ENCODE results near the gene EGLN2. TPM values are rescaled to one million over a fixed set of nuclear protein-coding genes. Genes with fewer than 3 reads are reported as not detected.

EGLN2 gene
- total and polyA plus RNA-seq, 10 of the 15 experiments (the other 5 are each of a cell fraction or from before 2014, with no cell fraction given) = 8.6 to 93.0 (median 66.8) TPM

DNA sequence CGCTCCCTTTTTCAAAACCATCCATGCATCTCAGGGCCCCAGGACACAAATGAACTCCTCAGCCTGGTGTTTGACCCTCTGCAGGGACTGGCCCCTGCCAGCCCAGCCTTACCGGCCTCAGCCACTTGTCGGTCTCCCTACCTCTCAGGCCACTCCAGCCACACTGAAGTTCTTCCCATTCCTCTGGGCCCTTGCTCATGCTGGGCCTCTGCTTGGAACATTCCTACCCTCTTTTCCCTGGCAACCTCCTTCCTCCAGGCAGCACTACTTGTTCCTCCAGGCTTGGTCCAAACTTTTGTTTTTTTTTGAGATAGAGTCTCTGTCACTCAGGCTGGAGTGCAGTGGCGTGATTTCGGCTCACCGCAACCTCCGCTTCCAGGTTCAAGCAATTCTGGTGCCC, 7.6 kb upstream of the EGLN2 start:
- 92% methylated on average over 7 of the region's 7 CpGs for WGBS (ENCODE audit: insufficient coverage, insufficient replicate concordance, low lambda C conversion rate, missing lambda C conversion rate)
- POLR2A ChIA-PET = interaction anchor here (4.5 kb wide), 1 partner anchor 13 kb away, joined by 29 read pairs; the partner anchor contains the start of gene RAB4B
- H3K36me3 ChIP-seq (ENCODE audit: control insufficient read depth in 2 of 2, insufficient read depth in 2 of 2, low read length in 1 of 2) = no peaks in the 10 kb centered on the region
- CTCF ChIA-PET = no interaction called here
- DNase-seq (ENCODE audit: low read depth, low spot score) (no peak), ATAC-seq (no peak), FAIRE-seq (no peak)
- no peak overlapping the region for H3K27ac ChIP-seq (ENCODE audit: control insufficient read depth, insufficient read depth)
- in situ Hi-C loops (cut with MboI) (no loop called here), intact Hi-C loops (cut with micrococcal nuclease; ENCODE audit: unreplicated experiment) (no loop called here)
- H3K4me2 ChIP-seq (ENCODE audit: control insufficient read depth, insufficient read depth) = no peak overlapping the region
- H3K9ac ChIP-seq (ENCODE audit: control insufficient read depth, insufficient read depth, low read length) = no peak overlapping the region
- no peaks in the 10 kb centered on the region for H3K79me2 ChIP-seq (ENCODE audit: control insufficient read depth, insufficient read depth, low read length)
- H3K4me3 ChIP-seq = no peak overlapping the region
- no peak overlapping the region for H2AFZ ChIP-seq (ENCODE audit: control insufficient read depth, low read depth, low read length)
- H3K9me3 ChIP-seq (replicated peaks; ENCODE audit: control insufficient read depth, insufficient read depth, low read length) = no peaks in the 10 kb centered on the region
- BruUV-seq (replicated peaks) = no TSS peak
- RAD21 ChIA-PET (ENCODE audit: unreplicated experiment) = no interaction called here
- peaks cover 6% of the 10 kb centered on the region for H3K4me1 ChIP-seq (ENCODE audit: control insufficient read depth, insufficient read depth, low read length)
- SMC1A ChIA-PET (ENCODE audit: uncharacterized antibody, unreplicated experiment) = interaction anchor here (2.1 kb wide), 1 partner anchor 13 kb away, joined by 12 read pairs; the partner anchor contains the start of gene RAB4B
- TF ChIP-seq MTA2 (IDR thresholded peaks at IDR 0.05; ENCODE audit: low read depth) (no peak), CBFB (IDR thresholded peaks at IDR 0.05; ENCODE audit: low read depth) (no peak), SREBF2 (IDR thresholded peaks at IDR 0.05; ENCODE audit: low read length) (no peak), CEBPB (IDR thresholded peaks at IDR 0.05; ENCODE audit: borderline replicate concordance in 1 of 2, low read depth in 2 of 2, low read length in 2 of 2) (no peak), POLR2A (IDR thresholded peaks at IDR 0.05; ENCODE audit: low read depth, low read length) (no peak), SMAD1 (IDR thresholded peaks at IDR 0.05; ENCODE audit: low read depth, partially characterized antibody) (no peak), BMI1 (IDR thresholded peaks at IDR 0.05; ENCODE audit: borderline replicate concordance) (no peak)
- TF ChIP-seq, protein P1, sequence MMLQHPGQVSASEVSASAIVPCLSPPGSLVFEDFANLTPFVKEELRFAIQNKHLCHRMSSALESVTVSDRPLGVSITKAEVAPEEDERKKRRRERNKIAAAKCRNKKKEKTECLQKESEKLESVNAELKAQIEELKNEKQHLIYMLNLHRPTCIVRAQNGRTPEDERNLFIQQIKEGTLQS (IDR thresholded peaks at IDR 0.05; ENCODE audit: borderline replicate concordance, extremely low read depth, low read depth, low read length) = no peak
- TF ChIP-seq, protein P2, sequence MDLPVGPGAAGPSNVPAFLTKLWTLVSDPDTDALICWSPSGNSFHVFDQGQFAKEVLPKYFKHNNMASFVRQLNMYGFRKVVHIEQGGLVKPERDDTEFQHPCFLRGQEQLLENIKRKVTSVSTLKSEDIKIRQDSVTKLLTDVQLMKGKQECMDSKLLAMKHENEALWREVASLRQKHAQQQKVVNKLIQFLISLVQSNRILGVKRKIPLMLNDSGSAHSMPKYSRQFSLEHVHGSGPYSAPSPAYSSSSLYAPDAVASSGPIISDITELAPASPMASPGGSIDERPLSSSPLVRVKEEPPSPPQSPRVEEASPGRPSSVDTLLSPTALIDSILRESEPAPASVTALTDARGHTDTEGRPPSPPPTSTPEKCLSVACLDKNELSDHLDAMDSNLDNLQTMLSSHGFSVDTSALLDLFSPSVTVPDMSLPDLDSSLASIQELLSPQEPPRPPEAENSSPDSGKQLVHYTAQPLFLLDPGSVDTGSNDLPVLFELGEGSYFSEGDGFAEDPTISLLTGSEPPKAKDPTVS (IDR thresholded peaks at IDR 0.05; ENCODE audit: low read depth, low read length) = no peak
- no peaks in the 10 kb centered on the region for H4K20me1 ChIP-seq (ENCODE audit: control insufficient read depth, insufficient read depth)
- no peaks in the 10 kb centered on the region for H3K27me3 ChIP-seq (replicated peaks in 1 of 2; ENCODE audit: control insufficient read depth in 2 of 2, insufficient read depth in 2 of 2, low read length in 1 of 2)
